ENCODE results near the gene NR1I3. TPM values are rescaled to one million over a fixed set of nuclear protein-coding genes. Genes with fewer than 3 reads are reported as not detected.

The NR1I3 gene
- total RNA-seq, 4 donors from 2014 or later = not detected

GRCh38 chr1:161201836-161202712 is 35.9 kb downstream of the NR1I3 start, which contains the start of gene NDUFS2:
TSS of gene NDUFS2 (plus strand) at chr1:161202367. CDS start at chr1:161202386, 19 bp downstream.
- Histone ChIP-seq H3K9me3 (no peaks in the 10 kb centered on the region), H3K27ac (peak within 1 kb of the TSS; percentile 95 to 98 (median 96)), H3K27me3 (no peaks in the 10 kb centered on the region), H3K4me1 (peaks cover 3 to 89% (median 54%) of the 10 kb centered on the region in 4 donors), H3K36me3 (peaks cover 0 to 35% (median 0%) of the 10 kb centered on the region in 3 donors), H3K4me3 (peak within 1 kb of the TSS; percentile 77 to 82 (median 81))
- TF ChIP-seq EP300 (IDR thresholded peaks at IDR 0.05) (peak; percentile 52 to 93), POLR2A (IDR thresholded peaks at IDR 0.05) (peak; percentile 59 to 82)
- TF ChIP-seq, protein P1, sequence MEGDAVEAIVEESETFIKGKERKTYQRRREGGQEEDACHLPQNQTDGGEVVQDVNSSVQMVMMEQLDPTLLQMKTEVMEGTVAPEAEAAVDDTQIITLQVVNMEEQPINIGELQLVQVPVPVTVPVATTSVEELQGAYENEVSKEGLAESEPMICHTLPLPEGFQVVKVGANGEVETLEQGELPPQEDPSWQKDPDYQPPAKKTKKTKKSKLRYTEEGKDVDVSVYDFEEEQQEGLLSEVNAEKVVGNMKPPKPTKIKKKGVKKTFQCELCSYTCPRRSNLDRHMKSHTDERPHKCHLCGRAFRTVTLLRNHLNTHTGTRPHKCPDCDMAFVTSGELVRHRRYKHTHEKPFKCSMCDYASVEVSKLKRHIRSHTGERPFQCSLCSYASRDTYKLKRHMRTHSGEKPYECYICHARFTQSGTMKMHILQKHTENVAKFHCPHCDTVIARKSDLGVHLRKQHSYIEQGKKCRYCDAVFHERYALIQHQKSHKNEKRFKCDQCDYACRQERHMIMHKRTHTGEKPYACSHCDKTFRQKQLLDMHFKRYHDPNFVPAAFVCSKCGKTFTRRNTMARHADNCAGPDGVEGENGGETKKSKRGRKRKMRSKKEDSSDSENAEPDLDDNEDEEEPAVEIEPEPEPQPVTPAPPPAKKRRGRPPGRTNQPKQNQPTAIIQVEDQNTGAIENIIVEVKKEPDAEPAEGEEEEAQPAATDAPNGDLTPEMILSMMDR (IDR thresholded peaks at IDR 0.05) = peak in 1 of 5 experiments; percentile 28
- DNase-seq (ENCODE audit: low spot score in 2 of 2) = peak; percentile 95 to 96
- 0 to 2% methylated on average over 36 to 53 of the region's 53 CpGs for WGBS, 2 donors

DNA sequence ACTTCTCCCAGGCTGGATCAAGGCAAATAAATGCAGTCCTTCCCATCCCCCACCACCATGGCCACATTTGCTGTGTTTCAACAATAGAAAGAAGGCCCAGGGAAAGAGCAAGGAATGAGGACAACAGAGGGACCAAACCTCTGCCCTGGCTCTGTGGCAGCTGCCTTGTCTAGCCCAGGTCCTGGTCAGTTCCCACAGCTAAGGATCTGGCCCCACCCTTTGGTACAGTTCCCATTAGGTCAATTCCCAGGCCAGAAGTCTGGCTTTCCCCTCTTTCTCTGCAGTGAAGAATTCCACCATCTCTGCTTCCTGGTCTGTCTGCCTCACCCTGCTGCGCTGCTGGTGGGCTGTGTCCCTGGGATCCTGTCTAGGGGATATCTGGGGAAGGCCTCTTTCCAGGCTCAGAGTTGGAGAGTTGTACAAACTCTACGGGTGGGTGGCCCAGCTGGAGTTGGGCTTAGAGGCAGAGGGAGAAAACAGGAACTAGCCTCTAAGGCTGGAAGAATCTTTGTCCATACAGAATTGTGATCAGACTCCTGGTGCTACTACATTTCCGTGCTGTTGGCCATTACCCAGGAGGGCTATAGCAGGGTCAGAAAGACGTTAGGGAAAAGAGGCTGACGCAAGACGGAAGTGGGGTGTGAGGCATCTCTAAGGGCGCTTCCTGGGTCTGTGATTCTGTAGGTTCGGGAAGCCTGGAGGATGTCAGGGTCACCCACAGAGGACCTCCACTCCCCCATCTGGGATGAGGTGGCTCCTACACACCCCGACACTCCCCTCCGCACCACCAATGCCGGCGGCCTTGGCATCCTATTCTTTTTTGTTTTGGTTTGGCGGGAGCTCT is 36.8 kb downstream of the NR1I3 start:
- TF ChIP-seq, protein P1 (IDR thresholded peaks at IDR 0.05) = no peak
- TF ChIP-seq EP300 (IDR thresholded peaks at IDR 0.05) = peak in 1 of 2 donors; percentile 12
- H3K27ac ChIP-seq = peak overlapping the region; percentile 95 to 98 (median 96)
- H3K4me3 ChIP-seq = peak overlapping the region; percentile 36 to 82 (median 79)
- no peaks in the 10 kb centered on the region for H3K9me3 ChIP-seq
- no peaks in the 10 kb centered on the region for H3K27me3 ChIP-seq
- 5 to 18% methylated on average over 13 of the region's 13 CpGs for WGBS, 2 donors
- H3K4me1 ChIP-seq = peaks cover 7 to 90% (median 62%) of the 10 kb centered on the region in 4 donors
- DNase-seq (ENCODE audit: low spot score in 2 of 2) = peak in 1 of 2 donors; percentile 80
- peaks cover 0 to 26% (median 0%) of the 10 kb centered on the region in 3 donors for H3K36me3 ChIP-seq

DNA sequence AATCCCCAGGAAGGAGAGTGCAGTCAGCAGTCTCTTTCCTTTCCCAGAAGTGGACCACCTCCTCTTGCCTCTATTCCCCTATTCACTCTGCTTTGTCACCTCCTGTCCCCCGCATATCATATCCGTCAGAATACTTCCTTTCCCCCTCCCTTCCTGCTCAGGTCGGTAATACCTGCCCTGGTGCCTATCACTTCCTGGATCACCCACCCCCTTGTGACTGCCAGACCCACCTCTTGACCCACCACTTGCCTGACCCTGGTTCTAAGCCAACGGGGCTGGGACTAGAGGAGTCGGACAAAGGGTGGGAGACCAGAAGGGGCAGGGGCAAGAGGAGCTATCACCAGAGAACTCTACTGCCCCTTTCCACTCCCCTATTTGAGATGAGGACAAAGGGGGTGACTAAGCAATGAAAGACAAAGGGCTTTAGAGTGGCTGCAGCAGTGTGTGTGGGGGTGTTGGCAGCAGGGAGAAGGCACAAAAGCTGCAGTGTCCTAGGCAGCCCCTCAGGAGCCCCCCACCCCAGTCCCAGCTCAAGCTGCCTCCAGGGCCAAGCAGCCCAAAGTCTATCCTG is 37.5 kb downstream of the NR1I3 start:
- H3K4me3 ChIP-seq = peak overlapping the region in 2 of 4 donors; percentile 81 to 82
- peaks cover 7 to 90% (median 66%) of the 10 kb centered on the region in 4 donors for H3K4me1 ChIP-seq
- H3K27ac ChIP-seq = peak overlapping the region; percentile 95 to 98 (median 96)
- no peaks in the 10 kb centered on the region for H3K9me3 ChIP-seq
- WGBS, 2 donors = 29 to 37% methylated on average over 5 of the region's 5 CpGs
- no peaks in the 10 kb centered on the region for H3K27me3 ChIP-seq
- no peak for DNase-seq (ENCODE audit: low spot score in 2 of 2)
- TF ChIP-seq, protein P1 (IDR thresholded peaks at IDR 0.05) = no peak
- TF ChIP-seq EP300 (IDR thresholded peaks at IDR 0.05) = no peak
- TF ChIP-seq POLR2A (IDR thresholded peaks at IDR 0.05) = no peak
- H3K36me3 ChIP-seq = peaks cover 0 to 19% (median 0%) of the 10 kb centered on the region in 3 donors

DNA sequence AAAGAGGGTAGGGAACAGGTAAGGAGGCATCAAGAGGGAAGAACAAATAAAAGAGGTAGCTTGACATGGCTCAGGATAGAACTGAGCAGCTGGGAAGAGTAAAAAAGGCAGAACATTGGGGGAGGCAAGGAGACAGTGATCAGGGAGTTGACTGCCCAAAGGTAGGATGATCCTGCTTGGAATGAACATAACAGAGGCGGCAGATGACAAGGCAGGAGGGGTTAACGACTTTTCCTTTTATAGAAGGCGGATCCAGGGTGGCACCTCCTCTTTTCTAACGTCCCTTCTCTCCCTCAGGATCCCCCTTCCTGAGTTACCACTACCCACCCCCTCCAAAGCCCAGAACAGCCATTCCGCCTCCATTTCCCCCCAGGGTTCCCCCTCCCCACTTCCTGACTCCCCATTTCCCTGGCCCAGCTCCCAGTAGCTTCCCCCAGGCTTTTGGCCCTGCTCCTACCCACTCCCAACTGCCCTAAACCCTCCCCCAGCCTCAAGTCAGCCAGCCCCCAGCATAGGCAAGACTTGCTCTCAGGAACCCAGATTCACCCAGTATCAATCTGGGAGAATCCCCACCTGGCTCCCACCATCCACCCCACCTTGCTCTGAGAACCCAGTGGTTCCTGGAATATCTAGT is 38.4 kb downstream of the NR1I3 start:
- Histone ChIP-seq H3K36me3 (peaks cover 0 to 12% (median 0%) of the 10 kb centered on the region in 3 donors), H3K9me3 (no peaks in the 10 kb centered on the region), H3K27ac (peak overlapping the region; percentile 95 to 98 (median 96)), H3K4me3 (peak overlapping the region in 1 of 4 donors; percentile 50), H3K4me1 (peaks cover 7 to 90% (median 73%) of the 10 kb centered on the region in 4 donors), H3K27me3 (no peaks in the 10 kb centered on the region)
- TF ChIP-seq, protein P1 (IDR thresholded peaks at IDR 0.05) = no peak
- TF ChIP-seq POLR2A (IDR thresholded peaks at IDR 0.05) = no peak
- DNase-seq (ENCODE audit: low spot score in 2 of 2) = no peak
- WGBS, 2 donors = 23 to 29% methylated on average over 5 of the region's 5 CpGs

Data from tibial nerve (tissue), 4 donors.